HG03558 (cell line): ENCODE results near the gene PCBP4.

Source experiments
- ATAC-seq: cut with Tn5 transposase; IDR thresholded peaks from one replicate; pipeline ENCODE4 v1.9.1; 2021; ENCODE audit warnings: moderate number of reproducible peaks; ENCODE audit not compliant: unreplicated experiment; ENCODE audit errors: extremely low read depth

The PCBP4 gene

GRCh38 chr3:51942603-51943450 is 24.4 kb downstream of the PCBP4 start:
- ATAC-seq: no peak

- peak; percentile 85 for ATAC-seq
Observed at GRCh38 chr3:51941798-51942602, 25.3 kb downstream of the PCBP4 start, which contains the start of the genes PARP3 and RRP9. Gene PARP3 (plus strand): TSS chr3:51942363. CDS start chr3:51943356, 993 bp downstream. Gene RRP9 (minus strand): TSS chr3:51941904. CDS start chr3:51941867, 37 bp downstream.

DNA sequence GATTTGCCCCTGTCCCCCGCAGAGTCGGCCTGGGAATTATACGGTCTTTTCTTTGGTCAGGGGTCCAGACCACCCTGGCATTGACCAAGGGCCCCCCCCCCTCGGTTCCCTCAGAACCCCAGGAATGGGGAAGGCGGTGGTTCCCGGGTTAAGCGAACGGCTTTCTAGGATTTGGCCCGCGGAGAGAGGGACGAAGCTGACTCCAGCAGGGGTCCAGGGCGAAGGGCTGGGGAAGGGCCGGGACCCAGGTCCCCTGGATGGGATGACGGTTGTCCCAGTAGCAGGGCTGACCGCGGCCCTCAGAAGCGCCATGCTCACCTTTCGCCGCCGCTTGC is 25.8 kb downstream of the PCBP4 start:
- no peak for ATAC-seq

- no peak for ATAC-seq
Observed at GRCh38 chr3:51940648-51941462, 26.4 kb downstream of the PCBP4 start.

DNA sequence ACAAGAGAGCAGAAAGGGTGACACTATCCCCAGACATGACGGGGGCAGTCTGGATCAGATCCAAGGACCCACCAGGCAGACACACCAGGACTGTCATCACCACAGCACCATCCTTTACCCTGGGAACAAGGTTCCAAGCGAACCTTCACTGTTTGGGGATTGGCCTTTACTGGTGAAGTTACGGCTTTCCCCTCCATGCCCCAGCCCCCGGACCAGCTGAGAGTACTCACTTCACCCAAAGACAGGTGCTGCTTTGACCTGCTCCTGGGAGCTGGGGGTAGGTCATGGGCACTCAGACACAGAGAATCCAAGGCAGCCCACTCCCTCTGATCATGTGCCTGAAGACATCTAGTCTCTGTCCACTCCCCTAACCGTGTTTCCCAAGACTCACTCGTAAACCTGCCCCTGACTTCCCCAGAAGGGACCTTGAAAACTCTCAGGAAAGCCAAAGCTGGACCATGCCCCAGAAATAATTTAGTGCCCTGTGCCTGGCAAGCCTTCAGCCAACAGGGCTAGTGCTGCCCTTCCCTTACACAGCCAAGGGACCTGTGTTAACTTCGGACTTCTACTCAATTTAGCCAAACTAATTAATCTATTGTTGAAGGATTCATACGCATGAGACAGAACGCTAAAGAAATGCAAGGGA is 28.4 kb downstream of the PCBP4 start:
- no peak for ATAC-seq

GRCh38 chr3:51937611-51938450 is 29.4 kb downstream of the PCBP4 start:
- no peak for ATAC-seq

DNA sequence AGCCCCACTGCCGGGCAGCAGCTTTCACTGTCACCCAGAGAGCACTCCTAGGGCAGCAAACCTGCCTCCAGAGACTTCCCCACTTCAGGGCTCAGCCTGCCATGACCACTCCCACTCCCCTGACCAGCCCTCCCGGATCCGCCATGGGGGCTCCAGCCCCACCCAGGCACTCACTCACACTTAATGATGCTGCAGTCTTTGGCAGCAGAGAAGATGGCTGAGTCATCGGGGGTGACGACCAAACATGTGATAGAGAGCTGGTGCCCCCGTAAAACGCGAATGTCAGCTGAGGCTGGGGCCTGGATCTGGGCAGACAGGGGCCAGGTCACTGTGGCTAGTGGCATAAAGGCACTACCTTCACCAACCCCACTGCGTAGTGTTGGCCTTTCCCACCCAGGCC is 30.2 kb downstream of the PCBP4 start:
- no peak for ATAC-seq

DNA sequence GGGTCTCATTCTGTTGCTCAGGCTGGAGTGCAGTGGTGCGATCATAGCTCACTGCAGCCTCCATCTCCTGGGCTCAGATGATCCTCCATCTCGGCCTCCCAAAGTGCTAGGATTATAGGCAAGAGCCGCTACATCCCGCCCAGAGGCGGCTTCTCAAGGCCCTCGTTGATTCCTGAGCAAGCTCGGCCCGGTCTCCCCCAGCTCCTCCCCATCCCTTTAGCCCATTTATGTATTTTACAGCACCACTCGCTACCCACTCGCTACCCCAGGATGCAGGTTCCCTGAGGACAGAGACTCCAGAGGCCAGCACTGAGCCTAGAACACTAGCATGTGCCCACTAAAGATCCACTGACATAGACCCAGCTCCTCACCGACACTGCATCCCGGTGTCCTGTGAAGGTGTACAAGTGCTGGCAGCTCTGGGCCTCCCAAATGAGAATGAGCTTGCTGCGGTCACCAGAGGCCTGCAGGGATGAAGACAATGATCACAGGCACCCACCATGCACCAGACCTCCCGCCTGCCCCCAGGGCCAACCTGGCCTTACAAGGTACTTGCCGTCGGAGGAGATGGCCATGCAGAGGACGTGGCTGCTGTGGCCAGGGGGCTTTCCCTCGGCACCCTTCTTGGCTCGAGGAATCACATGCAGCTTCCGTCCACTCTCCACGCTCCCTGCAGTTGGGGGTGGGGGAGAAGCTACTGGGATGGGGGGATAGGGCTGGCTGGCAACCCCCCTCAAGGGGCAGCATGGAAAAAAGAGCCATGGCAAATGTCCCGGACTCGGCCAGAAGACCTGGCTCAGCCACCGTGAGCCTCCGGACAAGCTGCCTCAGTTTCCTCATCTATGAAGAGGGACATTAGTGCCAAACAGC is 31.1 kb downstream of the PCBP4 start:
- ATAC-seq: no peak

GRCh38 chr3:51934991-51935885 is 32.0 kb downstream of the PCBP4 start:
- no peak for ATAC-seq

GRCh38 chr3:51934139-51934850 is 33.0 kb downstream of the PCBP4 start:
- no peak for ATAC-seq

GRCh38 chr3:51933471-51934138 is 33.6 kb downstream of the PCBP4 start:
- ATAC-seq: no peak

DNA sequence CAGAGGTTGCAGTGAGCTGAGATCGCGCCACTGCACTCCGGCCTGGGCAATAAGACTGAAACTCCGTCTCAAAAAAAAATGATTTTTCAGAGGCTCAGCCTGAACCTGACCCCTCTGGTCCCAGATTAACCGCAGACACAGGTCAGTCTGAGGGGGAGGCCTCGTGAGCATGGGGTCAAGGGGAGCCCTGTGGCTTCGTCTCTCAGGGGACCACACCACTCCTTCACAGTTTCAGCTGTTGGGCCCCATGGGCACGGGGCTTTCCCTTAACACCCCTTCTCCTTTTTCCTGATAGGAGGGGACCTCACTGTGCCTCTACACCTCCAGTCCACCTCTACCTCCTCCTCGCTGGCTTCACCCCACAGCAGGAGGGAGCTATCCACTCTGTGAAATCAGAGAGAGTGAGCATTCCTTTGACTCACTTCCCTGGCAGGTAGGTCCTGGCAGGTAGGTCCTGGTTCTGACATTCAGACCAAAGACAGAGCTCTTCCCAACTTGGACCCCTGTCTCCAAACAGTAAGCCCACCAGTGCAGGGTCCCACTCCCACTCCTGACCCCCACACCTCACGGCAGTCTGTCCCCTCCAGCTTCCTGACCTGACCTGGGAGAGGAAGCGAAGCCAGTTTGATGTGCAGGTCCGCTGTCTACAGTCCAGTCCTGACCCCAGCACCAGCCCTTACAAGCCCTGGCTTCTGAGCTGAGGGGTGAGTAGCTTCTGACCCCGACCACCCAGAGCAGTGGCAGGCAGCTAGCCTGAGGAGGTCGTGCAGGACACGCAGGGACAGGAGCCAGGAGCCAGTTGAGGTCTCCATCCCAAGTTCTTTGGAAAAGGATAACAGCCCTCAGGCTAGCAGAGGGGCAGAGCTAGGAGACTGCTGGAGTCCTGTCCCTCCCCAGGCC is 34.5 kb downstream of the PCBP4 start:
- no peak for ATAC-seq

GRCh38 chr3:51931756-51932155 is 35.5 kb downstream of the PCBP4 start:
- no peak for ATAC-seq

GRCh38 chr3:51930439-51930838 is 36.8 kb downstream of the PCBP4 start:
- ATAC-seq: no peak

DNA sequence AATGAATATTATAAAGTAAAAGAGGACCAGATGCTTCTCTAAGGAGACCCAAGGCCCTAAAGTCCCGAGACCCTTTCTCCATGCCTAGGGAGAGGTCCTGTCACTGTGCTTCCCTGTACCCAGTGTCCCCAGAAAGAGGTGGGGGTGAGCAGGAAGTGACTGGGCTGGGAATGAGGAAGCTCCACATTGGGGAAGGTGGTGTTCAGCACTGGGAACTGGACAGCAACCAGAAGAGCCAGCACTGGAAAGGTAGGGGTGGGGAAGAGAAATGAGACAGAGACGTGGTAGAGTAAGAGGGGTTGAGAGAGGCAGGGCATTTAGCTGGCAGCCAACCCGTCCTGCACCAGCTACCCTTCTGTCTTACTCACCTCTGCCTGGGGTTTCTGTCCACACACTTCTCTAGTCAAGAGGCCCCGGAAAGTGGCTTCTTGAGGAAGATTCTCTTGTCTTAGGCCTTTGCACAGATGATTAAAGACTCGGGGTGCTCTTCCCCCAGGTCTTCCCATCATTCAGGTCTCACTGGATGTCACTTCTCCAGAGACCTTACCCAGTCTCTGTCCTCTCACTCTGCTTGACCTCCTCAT is 37.7 kb downstream of the PCBP4 start:
- ATAC-seq: no peak
